ENCODE data around the gene CABP4. TPM values are rescaled to one million over a fixed set of nuclear protein-coding genes. Genes with fewer than 3 reads are reported as not detected.

The CABP4 gene
- total RNA-seq, 1 experiment from 2014 or later = not detected

GRCh38 chr11:67452141-67452952 lies 2.8 kb upstream of the CABP4 start, which contains the start of gene GPR152:
TSS of gene GPR152 (minus strand) at chr11:67452729. CDS start at chr11:67452724, 5 bp downstream.
- no peak for TF ChIP-seq CTCF (IDR thresholded peaks at IDR 0.05; ENCODE audit: unreplicated experiment)
- Mint-ChIP-seq H3K4me1 (ENCODE audit: insufficient read depth, unreplicated experiment) (no peaks in the 10 kb centered on the region), H3K36me3 (ENCODE audit: insufficient read depth, unreplicated experiment) (peaks cover 4% of the 10 kb centered on the region), H3K27me3 (ENCODE audit: insufficient read depth, unreplicated experiment) (no peaks in the 10 kb centered on the region), H3K9me3 (ENCODE audit: unreplicated experiment) (no peaks in the 10 kb centered on the region), H3K4me3 (ENCODE audit: unreplicated experiment) (no peak within 1 kb of the TSS), H3K27ac (ENCODE audit: low read depth, unreplicated experiment) (no peak within 1 kb of the TSS)
- intact Hi-C loops (cut with micrococcal nuclease) = no loop called here
- no TSS peak for BruUV-seq (replicated peaks)
- no peak for DNase-seq (ENCODE audit: unreplicated experiment)
- POLR2A ChIA-PET = no interaction called here
- CTCF ChIA-PET = interaction anchor here (0.8 kb wide), 1 partner anchor 51 kb away, joined by 3 read pairs; the partner anchor contains the start of gene PPP1CA

GRCh38 chr11:67453816-67454732 lies 1.1 kb upstream of the CABP4 start:
- no peak overlapping the region for H3K27ac Mint-ChIP-seq (ENCODE audit: low read depth, unreplicated experiment)
- peaks cover 4% of the 10 kb centered on the region for H3K36me3 Mint-ChIP-seq (ENCODE audit: insufficient read depth, unreplicated experiment)
- intact Hi-C loops (cut with micrococcal nuclease) = no loop called here
- H3K4me3 Mint-ChIP-seq (ENCODE audit: unreplicated experiment) = no peak overlapping the region
- no peak for DNase-seq (ENCODE audit: unreplicated experiment)
- no peak for TF ChIP-seq CTCF (IDR thresholded peaks at IDR 0.05; ENCODE audit: unreplicated experiment)
- POLR2A ChIA-PET = no interaction called here
- no peaks in the 10 kb centered on the region for H3K4me1 Mint-ChIP-seq (ENCODE audit: insufficient read depth, unreplicated experiment)
- BruUV-seq (replicated peaks) = no TSS peak
- H3K9me3 Mint-ChIP-seq (ENCODE audit: unreplicated experiment) = no peaks in the 10 kb centered on the region
- no peaks in the 10 kb centered on the region for H3K27me3 Mint-ChIP-seq (ENCODE audit: insufficient read depth, unreplicated experiment)
- CTCF ChIA-PET = interaction anchor here (0.5 kb wide), 1 partner anchor 101 kb away, joined by 5 read pairs; the partner anchor contains the start of gene POLD4

GRCh38 chr11:67456068-67456705 lies 1.0 kb downstream of the CABP4 start:
- Mint-ChIP-seq H3K4me3 (ENCODE audit: unreplicated experiment) (no peak overlapping the region), H3K27ac (ENCODE audit: low read depth, unreplicated experiment) (no peak overlapping the region), H3K4me1 (ENCODE audit: insufficient read depth, unreplicated experiment) (no peaks in the 10 kb centered on the region), H3K9me3 (ENCODE audit: unreplicated experiment) (no peaks in the 10 kb centered on the region), H3K36me3 (ENCODE audit: insufficient read depth, unreplicated experiment) (peaks cover 4% of the 10 kb centered on the region), H3K27me3 (ENCODE audit: insufficient read depth, unreplicated experiment) (no peaks in the 10 kb centered on the region)
- DNase-seq (ENCODE audit: unreplicated experiment) = no peak
- POLR2A ChIA-PET = no interaction called here
- intact Hi-C loops (cut with micrococcal nuclease) = no loop called here
- no TSS peak for BruUV-seq (replicated peaks)
- CTCF ChIA-PET = no interaction called here
- TF ChIP-seq CTCF (IDR thresholded peaks at IDR 0.05; ENCODE audit: unreplicated experiment) = no peak
